Activated B cell treated with CpG ODN at 0.5 μM for 24 hours (primary cell): ENCODE data around the gene RBMS1. TPM values are rescaled to one million over a fixed set of nuclear protein-coding genes. Genes with fewer than 3 reads are reported as not detected.

Source experiments
- ATAC-seq: fragments of 200-7000 bp; cut with Tn5 transposase; one replicate; pipeline ENCODE4 v1.10.0; 2021; ENCODE audit warnings: low read depth, mild to moderate bottlenecking, moderate library complexity
- CTCF ChIA-PET: fragments of 350-600 bp; sonication (Branson Sonifier 250); formaldehyde crosslinking; loops from one replicate; lab custom pipeline; 2021; ENCODE audit warnings: antibody characterized with exemption; lab: Charles Lee
- POLR2A ChIA-PET: fragments of 350-600 bp; sonication (Branson Sonifier 250); formaldehyde crosslinking; loops from one replicate; lab custom pipeline; 2021; ENCODE audit warnings: antibody characterized with exemption; lab: Charles Lee
- DNase-seq: peaks from one replicate; pipeline ENCODE4 v3.0.0; 2022
- H3K27ac Mint-ChIP-seq: one replicate; pipeline ENCODE4 v1.8.0; 2020; ENCODE audit warnings: mixed read lengths
- H3K27me3 Mint-ChIP-seq: one replicate; pipeline ENCODE4 v1.8.0; 2021; ENCODE audit warnings: mixed read lengths
- H3K36me3 Mint-ChIP-seq: one replicate; pipeline ENCODE4 v1.8.0; 2021; ENCODE audit warnings: low read depth, mixed read lengths
- H3K4me1 Mint-ChIP-seq: one replicate; pipeline ENCODE4 v1.8.0; 2021; ENCODE audit warnings: mixed read lengths
- H3K4me3 Mint-ChIP-seq: one replicate; pipeline ENCODE4 v1.8.0; 2020; ENCODE audit warnings: mild to moderate bottlenecking, mixed read lengths
- H3K9me3 Mint-ChIP-seq: one replicate; pipeline ENCODE4 v1.8.0; 2020; ENCODE audit warnings: mixed read lengths
- CTCF ChIP-seq: fragments of 200-600 bp; IDR thresholded peaks from one replicate; pipeline ENCODE4 v1.8.0; 2022; ENCODE audit warnings: antibody characterized with exemption, mild to moderate bottlenecking
- intact Hi-C: fragments of 100-400 bp; cut with micrococcal nuclease; formaldehyde crosslinking; loops from one replicate; pipeline ENCODE4 v1.15.1; 2024
- total RNA-seq: library from RNA; stranded (reverse); gene quantifications from 2 replicates; pipeline ENCODE4 v1.2.3, GENCODE V29; 2022

RBMS1 gene
- total RNA-seq, 1 donor from 2014 or later = 30.9 TPM

GRCh38 chr2:160271171-160272086, 222.2 kb downstream of the RBMS1 start:
- ChIA-PET CTCF (interaction anchor here (1.4 to 3.6 kb wide), 2 partner anchors 17 to 722 kb away, joined by 4 to 33 read pairs; no protein-coding TSS in a partner anchor), POLR2A (interaction anchor here (0.6 kb wide), 1 partner anchor 36 kb away, joined by 7 read pairs; no protein-coding TSS in a partner anchor)
- DNase-seq (no peak), ATAC-seq (no peak)
- Mint-ChIP-seq H3K27me3 (no peaks in the 10 kb centered on the region), H3K9me3 (no peaks in the 10 kb centered on the region), H3K4me3 (no peak overlapping the region), H3K27ac (no peak overlapping the region), H3K36me3 (peaks cover 38% of the 10 kb centered on the region), H3K4me1 (peaks cover 11% of the 10 kb centered on the region)
- TF ChIP-seq CTCF = no peak
- intact Hi-C loops = no loop called here

GRCh38 chr2:160270571-160271113, 223.0 kb downstream of the RBMS1 start:
- ChIA-PET CTCF (interaction anchor here (0.6 to 3.6 kb wide), 5 partner anchors 16 to 722 kb away, joined by 3 to 33 read pairs (median 4); no protein-coding TSS in a partner anchor), POLR2A (interaction anchor here (0.9 kb wide), 1 partner anchor 137 kb away, joined by 3 read pairs; no protein-coding TSS in a partner anchor)
- intact Hi-C loops = no loop called here
- Mint-ChIP-seq H3K27ac (no peak overlapping the region), H3K9me3 (no peaks in the 10 kb centered on the region), H3K27me3 (no peaks in the 10 kb centered on the region), H3K4me3 (peak overlapping the region; percentile 64), H3K36me3 (peaks cover 31% of the 10 kb centered on the region), H3K4me1 (peaks cover 11% of the 10 kb centered on the region)
- DNase-seq (no peak), ATAC-seq (no peak)
- no peak for TF ChIP-seq CTCF

GRCh38 chr2:160269803-160270570, 223.6 kb downstream of the RBMS1 start:
- peaks cover 25% of the 10 kb centered on the region for H3K36me3 Mint-ChIP-seq
- peak; percentile 96 for ATAC-seq

GRCh38 chr2:160269365-160269764, 224.2 kb downstream of the RBMS1 start:
- DNase-seq (no peak), ATAC-seq (no peak)
- peaks cover 11% of the 10 kb centered on the region for H3K4me1 Mint-ChIP-seq
- ChIA-PET CTCF (interaction anchor here (0.8 to 3.6 kb wide), 4 partner anchors 15 to 160 kb away, joined by 3 to 33 read pairs (median 8); no protein-coding TSS in a partner anchor), POLR2A (interaction anchor here (0.9 kb wide), 1 partner anchor 138 kb away, joined by 3 read pairs; no protein-coding TSS in a partner anchor)
- H3K27me3 Mint-ChIP-seq = no peaks in the 10 kb centered on the region
- peak overlapping the region; percentile 85 for H3K4me3 Mint-ChIP-seq
- no peaks in the 10 kb centered on the region for H3K9me3 Mint-ChIP-seq
- intact Hi-C loops = loop anchor here (1.0 to 2.0 kb wide), 2 partner anchors 137 to 159 kb away; no protein-coding TSS in a partner anchor
- H3K27ac Mint-ChIP-seq = no peak overlapping the region
- H3K36me3 Mint-ChIP-seq = peaks cover 20% of the 10 kb centered on the region
- no peak for TF ChIP-seq CTCF

More at GRCh38 chr2:160269803-160270570, 223.6 kb downstream of the RBMS1 start:
- Mint-ChIP-seq H3K9me3 (no peaks in the 10 kb centered on the region), H3K27ac (peak overlapping the region; percentile 59), H3K4me3 (peak overlapping the region; percentile 85), H3K4me1 (peaks cover 11% of the 10 kb centered on the region), H3K27me3 (no peaks in the 10 kb centered on the region)
- DNase-seq = peak; percentile 64
- ChIA-PET POLR2A (interaction anchor here (0.9 kb wide), 1 partner anchor 137 kb away, joined by 3 read pairs; no protein-coding TSS in a partner anchor), CTCF (interaction anchor here (0.6 to 3.6 kb wide), 7 partner anchors 15 to 723 kb away, joined by 3 to 33 read pairs (median 4); no protein-coding TSS in a partner anchor)
- TF ChIP-seq CTCF = no peak
- intact Hi-C loops = loop anchor here (1.0 to 2.0 kb wide), 2 partner anchors 137 to 160 kb away; no protein-coding TSS in a partner anchor
